Stimulated activated CD8-positive, alpha-beta memory T cell treated with anti-CD3 and anti-CD28 coated beads, Interleukin-7, amount 100 ng/mL, for 24 hours (primary cell): Measurements from ENCODE around the gene IDI1.
A peak's percentile ranks its signal among the peaks of the same experiment; 100 is the strongest.
"Not testable (repeated sequence)": the region's sequence is repeated elsewhere in the genome, so short reads cannot be mapped to it uniquely, and the experiment has no call there.

ENCODE experiments used
- DNase-seq: peaks from one replicate; pipeline ENCODE4 v3.0.0-alpha.2; 2020; ENCODE audit warnings: low read depth

IDI1 gene

DNA sequence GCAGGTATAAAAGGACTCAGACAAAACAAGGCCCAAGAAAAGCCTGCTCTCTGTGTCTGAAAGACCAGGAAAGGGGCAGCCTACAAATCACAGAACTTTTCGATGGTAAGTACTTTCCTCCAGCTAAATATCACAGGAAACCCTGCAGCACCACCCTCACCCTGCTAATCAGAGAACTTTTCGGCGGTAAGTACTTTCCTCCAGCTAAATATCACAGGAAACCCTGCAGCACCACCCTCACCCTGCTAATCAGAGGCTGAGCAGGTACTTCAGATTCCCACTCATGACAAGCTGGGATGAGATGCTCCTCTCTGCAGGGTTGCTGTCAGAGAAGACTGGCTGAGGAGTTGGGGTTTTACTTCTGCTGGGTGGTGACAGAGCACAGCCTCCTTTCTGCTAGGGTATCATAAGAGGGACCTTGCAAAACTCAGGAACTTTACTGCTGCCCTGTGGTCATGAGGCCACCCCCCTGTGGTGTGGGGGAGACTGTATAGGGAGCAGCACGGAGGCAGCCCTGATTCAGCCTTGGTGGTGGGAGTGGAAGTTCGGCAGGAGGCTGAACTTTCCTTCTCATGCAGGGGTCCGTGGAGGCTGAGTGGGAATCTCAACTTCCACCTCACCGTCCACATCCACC lies 14.4 kb upstream of the IDI1 start:
- DNase-seq = no peak

DNA sequence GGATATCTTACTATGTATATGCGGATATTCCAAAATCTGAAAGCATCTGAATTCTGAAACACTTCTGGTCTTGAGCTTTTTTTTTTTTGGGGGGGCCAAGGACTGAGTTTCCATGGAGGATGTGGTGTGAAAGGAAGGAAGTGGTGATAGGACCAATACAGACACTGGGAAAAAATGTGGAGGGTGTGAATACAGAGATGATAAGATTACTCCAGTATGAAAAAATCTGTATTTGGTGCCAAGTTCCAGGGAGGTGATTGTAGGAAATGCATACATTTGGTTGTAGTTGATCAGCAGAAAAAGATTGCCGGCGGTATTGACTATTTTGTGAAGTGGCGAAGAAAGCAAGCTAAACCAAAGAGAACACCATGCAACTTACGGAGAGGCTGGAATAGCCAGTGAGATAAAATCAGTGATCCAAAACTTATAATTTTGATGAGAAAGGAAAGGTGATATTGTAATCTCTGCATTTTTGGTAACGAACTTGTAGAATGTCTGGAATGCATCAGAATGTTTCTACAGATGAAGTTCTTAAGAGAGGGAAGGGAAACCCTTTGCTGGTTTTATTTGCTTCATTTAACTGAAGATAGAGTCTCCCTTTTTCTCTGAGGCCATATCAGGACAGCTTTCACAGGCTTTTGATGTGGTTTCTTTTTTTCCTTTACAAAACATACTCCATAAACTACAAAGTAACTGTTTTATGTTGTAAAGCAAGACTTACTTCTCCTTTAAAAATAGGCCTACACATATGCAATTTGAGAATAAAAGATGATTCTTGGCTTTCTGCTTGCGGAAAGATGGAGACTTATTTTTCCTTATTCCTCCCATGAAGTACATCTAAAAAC lies 13.2 kb upstream of the IDI1 start:
- DNase-seq = no peak

DNA sequence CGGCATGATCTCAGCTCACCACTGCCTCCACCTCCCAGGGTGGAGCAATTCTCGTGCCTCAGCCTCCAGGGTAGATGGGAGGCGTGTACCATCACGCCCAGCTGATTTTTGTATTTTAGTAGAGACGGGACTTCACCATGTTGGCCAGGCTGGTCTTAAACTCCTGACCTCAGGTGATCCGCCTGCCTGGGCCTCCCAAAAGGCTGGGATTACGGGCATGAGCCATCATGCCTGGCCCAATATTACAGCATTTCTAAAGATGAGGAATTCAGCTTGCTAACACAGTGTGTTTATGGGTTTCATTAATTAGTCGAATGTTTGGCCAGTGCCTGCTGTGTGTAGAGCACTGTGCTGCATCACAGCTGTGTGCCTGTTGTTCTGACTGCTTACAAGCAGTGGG lies 11.0 kb upstream of the IDI1 start:
- DNase-seq = no peak

DNA sequence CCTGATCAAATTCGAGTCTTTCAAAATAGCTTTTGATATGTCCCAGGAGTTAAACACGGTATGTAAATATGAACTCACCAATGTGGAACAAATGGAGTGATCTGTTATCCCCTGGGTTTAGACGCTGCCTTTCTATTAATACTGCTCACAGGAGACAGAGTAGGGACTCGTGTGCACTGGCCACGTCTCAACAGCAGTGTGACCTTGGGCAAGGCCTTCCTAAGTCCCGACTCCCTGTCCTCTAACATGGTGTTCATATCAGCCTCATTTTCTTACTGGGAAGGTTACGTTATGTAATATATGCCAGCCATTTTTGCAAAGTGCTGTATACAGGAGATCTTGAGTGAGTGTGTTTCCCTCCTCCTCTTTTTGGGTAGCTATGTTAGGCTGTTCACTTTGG lies 9.1 kb upstream of the IDI1 start:
- no peak for DNase-seq

DNA sequence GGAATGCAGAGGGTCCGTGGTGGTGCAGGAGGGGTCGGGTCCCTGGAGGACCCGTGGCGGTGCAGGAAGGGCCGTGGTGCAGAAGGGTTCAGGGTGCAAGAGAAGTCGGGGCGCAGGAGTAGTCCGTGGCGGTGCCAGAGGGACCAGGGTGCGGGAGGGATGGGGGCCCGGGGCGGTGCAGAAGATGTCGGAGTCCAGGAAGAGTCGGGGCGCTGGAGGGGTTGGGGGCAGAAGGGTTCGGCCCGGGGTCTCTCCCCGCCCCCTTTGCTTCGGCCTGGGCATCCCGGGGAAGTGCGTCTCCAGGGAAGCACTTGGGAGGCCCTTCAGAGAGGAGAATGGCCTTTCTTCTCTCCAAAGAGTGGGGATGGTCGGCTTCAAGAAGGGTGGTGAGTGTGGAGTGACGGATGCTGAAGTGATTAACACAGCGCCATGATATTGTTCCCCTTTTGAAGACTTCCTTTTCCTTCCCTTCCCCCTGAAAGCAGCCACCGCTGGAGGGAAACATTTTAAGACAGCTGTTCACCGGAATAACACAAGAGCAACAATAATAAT lies 8.3 kb upstream of the IDI1 start:
- DNase-seq = no peak

DNA sequence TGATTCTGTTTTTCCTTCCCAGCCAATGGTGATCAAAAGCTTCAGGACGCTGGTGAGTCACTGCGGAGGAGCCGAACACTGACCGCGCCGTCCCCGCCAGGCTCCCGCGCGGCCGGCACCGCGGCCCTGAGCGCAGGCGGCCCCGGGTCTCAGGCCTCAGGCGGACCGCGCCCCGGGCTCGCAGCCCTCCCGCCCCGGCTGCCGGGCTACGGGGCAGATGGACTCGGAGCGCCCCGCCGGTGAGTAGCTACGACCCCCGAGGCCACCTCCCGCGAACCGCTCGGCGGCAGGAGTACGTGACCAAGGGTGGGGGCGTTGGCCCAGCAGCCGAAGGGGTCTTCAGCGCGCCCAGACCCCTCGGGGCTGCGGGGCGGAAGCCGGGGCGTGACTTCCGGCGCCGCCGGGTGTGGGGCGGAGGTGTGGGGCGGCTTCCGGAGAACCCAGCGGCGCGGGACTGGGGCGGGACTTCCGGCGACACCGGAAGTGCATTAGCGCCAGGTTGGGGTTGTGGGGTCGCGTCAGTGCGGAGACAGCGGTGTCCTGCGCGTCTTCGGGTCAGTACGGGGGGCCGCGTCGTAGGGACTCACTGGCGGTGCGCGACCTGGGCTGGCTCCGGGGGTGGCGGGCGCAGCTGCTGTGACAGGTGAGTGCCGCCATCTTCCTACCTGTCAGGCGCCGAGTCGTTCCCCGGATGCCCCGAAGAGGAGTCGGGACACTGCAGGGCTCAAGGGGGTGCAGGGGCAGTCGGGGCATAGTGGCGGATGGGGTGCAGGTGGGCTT lies 7.6 kb upstream of the IDI1 start, which contains the start of gene WDR37:
WDR37 (plus strand) TSS at position 60 of the 780 bp plus-strand sequence. CDS start 15,771 bp downstream, outside the sequence.
- DNase-seq = peak; percentile 82

DNA sequence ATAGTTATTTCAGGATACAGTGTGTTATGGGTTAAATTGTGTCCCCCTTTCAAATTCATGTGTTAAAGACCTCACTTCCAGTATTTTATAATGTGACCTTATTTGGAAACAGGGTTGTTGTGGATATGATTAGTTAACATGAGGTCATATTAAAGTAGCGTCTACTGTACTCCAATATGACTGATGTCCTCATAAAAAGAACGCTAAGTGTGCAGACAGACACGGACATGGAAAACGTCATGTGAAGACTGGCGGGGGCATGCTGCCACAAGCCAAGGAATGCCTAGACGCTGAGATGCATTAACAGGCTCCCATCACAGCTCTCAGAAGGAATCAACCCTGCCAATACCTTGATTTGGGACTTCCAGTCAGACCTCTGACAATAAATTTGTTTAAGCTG lies 5.8 kb upstream of the IDI1 start:
- DNase-seq = no peak

DNA sequence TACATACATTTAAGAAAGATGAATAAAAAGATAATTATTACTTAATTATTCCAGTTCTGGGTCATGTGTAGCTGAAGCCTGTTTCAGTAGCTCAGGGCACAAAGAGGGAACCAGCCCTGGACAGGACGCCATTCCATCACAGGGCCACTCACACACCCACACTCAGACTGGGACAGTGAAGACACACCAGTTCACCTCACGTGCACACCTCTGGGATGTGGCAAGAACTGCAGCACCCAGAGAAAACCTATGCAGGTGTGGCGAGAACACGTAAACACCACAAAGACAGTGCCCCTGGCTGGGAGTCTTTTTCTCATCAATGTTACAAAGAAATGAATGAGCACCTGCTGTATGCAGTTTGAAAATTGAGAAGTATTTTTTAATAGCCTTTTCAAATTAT lies 1.6 kb upstream of the IDI1 start:
- no peak for DNase-seq

DNA sequence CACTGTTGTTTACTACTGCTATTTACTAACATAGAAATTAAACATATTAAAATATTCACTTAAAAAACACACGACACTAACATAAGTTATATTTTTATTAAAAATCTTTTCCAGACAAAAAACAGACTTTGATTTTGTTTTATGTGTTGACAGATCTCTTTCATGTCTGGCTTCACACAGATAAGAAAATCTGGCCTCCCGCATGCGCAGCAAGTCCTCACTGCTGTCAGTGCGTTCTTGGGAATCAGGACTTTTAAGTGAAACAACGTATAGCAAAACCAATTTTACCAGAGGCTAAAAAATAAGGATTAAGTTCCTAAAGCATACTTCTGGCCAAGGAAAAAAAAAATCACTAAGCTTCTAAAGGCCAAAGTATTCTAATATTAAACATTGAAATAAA lies 1.2 kb upstream of the IDI1 start:
- DNase-seq = no peak

DNA sequence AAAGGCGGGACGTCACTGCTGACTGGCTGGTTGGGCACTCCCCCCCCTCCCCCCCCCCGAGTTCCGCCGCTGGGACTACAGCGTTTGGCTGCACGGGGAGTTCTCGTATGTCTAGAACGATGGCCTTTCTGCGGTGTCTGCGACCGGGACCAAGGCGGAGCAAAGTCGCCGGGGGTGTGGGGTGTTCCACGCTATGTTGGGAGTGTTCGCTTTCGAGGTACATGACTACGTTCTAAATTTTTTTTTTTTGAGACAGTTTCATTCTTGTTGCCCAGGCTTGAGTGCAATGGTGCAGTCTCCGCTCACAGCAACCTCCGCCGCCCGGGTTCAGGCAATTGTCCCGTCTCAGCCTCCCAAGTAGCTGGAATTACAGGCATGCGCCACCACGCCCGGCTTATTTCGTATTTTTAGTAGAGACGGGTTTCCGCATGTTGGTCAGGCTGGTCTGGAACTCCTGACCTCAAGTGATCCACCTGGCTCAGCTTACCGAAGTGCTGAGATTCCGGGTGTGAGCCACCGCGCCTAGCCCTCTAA lies 573 bp upstream of the IDI1 start:
- DNase-seq = no peak

DNA sequence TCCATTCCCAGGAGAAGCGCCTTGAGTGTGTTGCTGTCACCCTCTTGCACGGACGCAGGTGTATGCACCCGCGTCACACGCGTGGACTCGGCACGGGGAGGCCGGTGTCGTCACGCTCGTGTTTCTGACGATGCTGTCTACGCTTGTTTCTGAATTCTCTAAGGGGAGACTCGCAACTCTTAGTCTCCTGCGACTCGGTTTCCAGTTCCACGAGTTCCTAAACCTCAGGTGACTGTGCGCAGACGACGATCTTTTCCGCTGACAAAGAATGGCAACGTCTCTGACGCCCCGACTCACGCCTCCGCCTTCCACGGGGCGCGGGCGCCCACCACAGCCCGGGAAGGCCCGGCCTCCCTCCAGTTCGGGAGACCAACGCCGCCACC lies 579 bp downstream of the IDI1 start:
- DNase-seq = no peak

DNA sequence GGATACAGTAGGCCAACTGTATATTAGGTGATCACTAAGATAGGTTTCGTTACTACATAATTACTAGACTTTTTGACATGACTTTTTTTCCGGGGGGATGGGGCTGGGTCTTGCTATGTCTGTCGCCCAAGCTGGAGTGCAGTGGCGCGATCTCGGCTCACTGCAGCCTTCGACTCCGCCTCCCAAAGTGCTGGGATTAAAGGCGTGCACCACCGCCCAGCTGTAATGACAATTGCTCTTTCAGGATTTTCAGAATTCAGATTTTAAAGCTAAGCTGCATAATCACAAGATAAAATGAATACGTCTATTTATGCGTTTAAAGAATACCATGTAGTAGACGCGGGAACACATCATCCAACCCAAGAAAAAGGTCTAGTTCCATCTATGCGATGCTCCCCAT lies 982 bp downstream of the IDI1 start:
- no peak for DNase-seq

DNA sequence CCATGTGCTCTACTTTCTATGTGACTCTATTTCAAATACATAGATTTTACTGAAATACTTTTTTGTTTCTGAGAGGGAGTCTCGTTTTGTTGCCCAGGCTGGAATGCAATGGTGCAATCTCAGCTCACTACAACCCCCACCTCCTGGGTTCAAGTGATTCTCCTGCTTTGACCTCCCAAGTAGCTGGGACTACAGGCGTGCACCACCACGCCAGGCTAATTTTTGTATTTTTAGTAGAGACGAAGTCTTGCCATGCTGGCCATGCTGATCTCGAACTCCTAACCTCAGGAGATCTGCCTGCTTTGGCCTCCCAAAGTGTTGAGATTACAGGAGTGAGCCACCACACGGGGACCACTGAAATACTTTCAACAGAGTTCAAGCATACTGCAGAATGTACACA lies 3.5 kb downstream of the IDI1 start:
- DNase-seq = no peak

DNA sequence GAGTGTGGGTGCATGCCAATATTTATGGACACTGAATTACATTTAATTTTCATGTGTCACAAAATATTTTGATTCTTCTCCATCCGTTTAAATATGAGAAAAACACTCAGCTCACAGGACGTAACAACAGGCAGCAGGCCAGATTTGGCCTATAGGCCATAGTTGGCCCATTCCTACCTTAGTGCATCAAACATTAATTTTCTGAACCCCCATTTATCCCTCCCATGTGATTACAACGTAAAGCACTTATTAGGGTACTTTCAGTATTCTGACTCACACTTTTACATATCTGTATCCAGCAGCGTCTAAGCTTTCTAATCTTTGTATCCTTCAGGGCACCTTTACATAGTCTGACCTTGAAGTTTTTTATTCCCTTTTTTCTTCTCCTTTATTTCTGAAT lies 4.0 kb downstream of the IDI1 start:
- DNase-seq = no peak

DNA sequence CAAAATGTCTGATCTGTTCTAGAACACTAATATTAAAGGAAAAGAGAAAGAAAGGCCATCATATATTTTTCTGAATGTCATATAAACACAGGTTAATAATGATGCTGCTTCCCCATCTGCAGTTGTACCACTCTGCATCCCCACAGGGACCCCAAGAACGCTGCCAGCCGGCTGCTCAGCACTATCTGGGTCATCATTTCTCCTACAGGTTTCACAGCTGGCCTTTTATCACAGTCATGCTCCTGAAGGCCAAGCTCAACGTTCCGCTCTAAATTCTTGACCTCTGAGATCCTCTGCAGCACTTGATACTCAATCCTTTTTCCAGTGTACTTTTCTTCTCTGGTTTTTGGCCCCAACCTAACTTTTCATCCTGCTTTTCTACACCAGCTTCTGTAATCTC lies 4.8 kb downstream of the IDI1 start:
- DNase-seq = no peak

DNA sequence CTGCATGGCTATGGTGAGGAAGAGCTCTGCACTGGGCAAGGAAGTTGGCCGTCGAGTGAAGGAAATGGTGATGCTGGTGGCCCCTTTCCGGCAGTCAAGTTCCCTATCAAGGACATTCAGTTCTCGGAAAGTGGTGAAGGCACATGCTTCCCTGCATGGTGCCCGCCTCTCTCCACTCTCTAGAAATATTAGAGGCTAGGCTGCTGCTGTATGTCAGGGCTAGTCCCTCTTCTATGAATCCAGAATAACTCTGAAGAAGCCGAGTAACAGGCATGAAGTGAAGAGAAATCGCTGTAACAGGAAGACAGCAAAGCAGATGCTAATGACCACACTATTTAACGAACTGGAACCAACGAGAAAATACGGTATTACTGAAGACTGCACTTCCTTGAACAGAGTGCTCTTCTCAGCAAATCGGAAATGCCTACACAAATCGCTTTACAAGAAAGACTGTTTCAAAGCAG lies 5.4 kb downstream of the IDI1 start:
- DNase-seq = no peak

DNA sequence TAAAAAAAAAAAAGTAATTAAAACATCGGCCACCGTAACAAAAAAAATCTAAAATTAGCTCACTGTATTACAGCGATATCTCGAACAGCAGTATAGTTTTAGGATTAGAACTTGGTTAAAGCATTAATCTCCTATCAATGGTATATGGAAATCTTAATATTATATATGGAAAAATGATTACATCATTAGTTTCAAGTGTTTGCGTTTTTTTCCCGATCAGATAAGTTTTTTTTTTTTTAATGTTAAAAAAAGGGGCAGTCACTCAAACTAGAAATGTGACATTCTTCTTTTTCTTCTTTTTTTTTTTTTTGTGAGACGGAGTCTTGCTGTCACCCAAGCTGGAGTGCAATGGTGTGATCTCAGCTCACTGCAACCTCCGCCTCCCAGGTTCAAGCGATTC lies 7.4 kb downstream of the IDI1 start:
- DNase-seq = no peak

DNA sequence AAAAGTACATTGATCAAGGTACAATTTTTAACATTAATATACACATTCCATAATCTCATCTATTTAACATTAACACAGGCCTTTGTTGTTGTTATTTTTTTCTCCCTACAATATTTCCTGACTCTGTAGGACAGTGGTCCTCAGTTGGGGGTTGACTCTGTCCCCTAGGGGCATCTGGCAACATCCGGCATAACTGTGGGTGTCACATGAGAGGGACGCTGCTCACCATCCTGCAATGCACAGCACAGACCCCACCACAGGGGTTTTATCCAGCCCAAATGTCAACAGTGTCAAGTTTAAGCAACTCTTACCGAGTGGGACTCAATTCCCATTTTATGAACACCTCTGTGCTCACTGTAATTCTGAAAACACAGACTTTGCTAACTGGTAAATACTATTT lies 8.8 kb downstream of the IDI1 start:
- no peak for DNase-seq

DNA sequence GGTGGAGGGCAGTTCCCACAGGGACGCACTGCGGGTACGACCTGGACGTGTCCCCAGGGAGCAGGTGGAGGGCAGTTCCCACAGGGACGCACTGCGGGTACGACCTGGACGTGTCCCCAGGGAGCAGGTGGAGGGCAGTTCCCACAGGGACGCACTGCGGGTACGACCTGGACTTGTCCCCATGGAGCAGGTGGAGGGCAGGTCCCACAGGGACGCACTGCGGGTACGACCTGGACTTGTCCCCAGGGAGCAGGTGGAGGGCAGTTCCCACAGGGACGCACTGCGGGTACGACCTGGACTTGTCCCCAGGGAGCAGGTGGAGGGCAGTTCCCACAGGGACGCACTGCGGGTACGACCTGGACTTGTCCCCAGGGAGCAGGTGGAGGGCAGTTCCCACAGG lies 10.2 kb downstream of the IDI1 start:
- DNase-seq = not testable (repeated sequence)

DNA sequence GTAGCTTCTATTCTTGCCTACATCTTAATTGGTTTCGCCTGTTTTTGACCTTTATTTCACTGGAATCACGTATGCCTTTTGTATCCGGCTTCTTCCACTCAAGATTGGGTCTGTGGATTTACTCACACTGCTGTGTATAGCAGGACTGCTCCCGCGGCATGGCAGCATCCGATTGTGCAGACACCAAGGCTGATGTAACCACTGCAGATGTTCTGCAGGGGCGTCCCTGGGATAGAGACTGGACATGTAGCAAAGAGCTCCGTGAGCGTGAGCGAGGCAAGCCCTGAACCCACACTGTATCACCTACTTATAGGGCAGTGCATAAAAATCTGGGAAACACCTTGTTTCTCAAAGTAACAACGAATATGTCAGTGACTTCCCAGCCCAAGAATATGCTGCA lies 11.8 kb downstream of the IDI1 start:
- no peak for DNase-seq

DNA sequence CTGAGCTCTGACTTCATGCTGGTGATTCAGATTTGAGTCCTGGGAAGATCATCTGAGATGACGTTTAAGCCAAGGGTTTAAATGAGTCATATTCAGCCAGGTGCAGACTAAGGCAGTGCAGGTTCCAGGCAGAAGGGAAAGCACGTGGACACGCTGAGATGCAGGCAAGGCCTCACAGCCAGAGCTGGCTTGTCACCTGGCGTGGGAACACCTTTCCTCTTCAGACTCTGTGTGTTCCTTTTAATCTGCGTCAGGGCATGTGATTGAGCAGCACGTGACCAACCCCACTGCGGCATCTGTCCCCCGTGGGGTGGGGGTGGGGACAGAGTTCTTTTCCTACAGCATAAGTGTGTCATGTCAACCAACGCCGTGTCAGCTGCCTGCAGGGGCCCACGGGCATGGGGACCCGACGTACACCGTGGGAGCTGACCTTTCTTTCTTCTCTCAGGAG lies 12.6 kb downstream of the IDI1 start:
- DNase-seq = no peak

DNA sequence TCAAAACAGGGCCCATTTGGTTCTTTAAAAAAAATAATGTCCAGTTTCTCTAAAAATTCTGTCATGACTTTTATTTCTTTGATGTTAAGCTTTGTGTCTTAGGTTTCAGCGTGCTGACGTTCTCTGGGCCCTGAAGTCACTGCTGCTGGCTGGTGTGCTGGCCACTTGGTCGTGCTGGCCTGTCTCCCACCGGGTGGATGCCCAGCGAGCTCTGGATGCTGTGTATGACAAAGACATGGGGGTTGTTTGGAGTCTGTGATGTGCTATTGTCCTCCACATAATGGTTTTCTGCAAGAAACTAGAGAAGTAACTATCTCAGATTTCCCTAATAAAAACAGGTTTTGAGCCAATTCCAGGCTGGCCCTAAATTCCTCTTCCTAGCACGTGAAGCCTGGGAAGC lies 13.7 kb downstream of the IDI1 start:
- DNase-seq = no peak
